Measurements from ENCODE around the gene LARP6. TPM values are rescaled to one million over a fixed set of nuclear protein-coding genes. Genes with fewer than 3 reads are reported as not detected.
"Not testable (repeated sequence)": the region's sequence is repeated elsewhere in the genome, so short reads cannot be mapped to it uniquely, and the experiment has no call there.

The LARP6 gene
- total and polyA plus RNA-seq, 4 donors = 0.89 to 2.9 (median 1.5) TPM

DNA sequence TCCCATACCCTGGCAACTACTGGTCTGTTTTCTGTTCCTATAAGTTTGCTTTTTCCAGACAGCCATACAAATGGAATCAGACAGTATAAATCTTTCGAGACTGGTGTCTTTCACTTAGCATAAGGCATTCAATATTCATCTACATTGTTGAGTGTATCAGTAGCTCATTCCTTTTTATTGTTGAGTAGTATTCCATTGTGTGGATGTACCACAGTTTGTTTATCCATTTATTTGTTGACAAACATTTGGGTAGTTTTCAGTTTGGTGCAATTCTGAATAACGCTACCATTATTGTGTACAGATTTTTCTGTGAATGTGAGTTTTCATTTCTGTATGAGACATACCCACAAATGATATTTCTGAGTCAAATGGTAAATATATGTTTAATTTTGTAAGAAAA lies 35.4 kb downstream of the LARP6 start:
- WGBS = 97% methylated on average over 2 of the region's 2 CpGs
- H3K27me3 ChIP-seq (ENCODE audit: control insufficient read depth in 4 of 4, insufficient read depth in 4 of 4, low read length in 3 of 4) = no peaks in the 10 kb centered on the region

DNA sequence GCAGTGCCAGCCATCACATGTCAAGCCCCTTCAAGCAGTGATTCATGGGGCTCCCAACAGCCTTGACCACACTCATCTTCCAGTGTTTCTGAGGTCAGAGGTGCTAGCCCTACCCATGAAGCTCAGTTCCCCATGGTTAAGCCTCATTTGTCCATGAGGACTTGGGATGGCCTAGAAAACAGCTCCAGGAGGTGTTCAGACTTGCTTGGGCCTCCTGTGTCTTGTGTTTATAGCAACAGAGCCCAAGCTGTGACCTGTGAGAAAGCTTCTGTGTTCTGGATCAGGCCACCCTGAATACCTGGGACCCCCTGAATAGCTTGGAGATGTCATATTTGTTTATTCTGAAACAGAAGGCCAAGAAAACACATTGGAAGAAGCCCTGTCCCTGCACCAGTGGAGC lies 36.7 kb downstream of the LARP6 start:
- no peaks in the 10 kb centered on the region for H3K36me3 ChIP-seq (ENCODE audit: control insufficient read depth in 4 of 4, insufficient read depth in 3 of 4, low read depth in 1 of 4, low read length in 3 of 4)
- H3K4me3 ChIP-seq (ENCODE audit: low read depth in 1 of 3, low read length in 3 of 3) = no peak overlapping the region
- H3K9me3 ChIP-seq (ENCODE audit: control insufficient read depth in 4 of 4, low read length in 3 of 4) = no peaks in the 10 kb centered on the region
- no peak overlapping the region for H3K9ac ChIP-seq (ENCODE audit: low read depth in 1 of 2, low read length in 2 of 2)
- TF ChIP-seq RXRA (IDR thresholded peaks at IDR 0.05) (no peak), JUND (IDR thresholded peaks at IDR 0.05) (no peak)
- DNase-seq (ENCODE audit: low spot score) = no peak
- no peaks in the 10 kb centered on the region for H3K27me3 ChIP-seq (ENCODE audit: control insufficient read depth in 4 of 4, insufficient read depth in 4 of 4, low read length in 3 of 4)
- peaks cover 0 to under 1% (median 0%) of the 10 kb centered on the region in 4 donors for H3K4me1 ChIP-seq (ENCODE audit: control insufficient read depth in 4 of 4, insufficient read depth in 4 of 4, low read length in 3 of 4)
- no peak overlapping the region for H3K27ac ChIP-seq (ENCODE audit: low read depth in 1 of 2, low read length in 2 of 2)

More for the DNA sequence above, 35.4 kb downstream of the LARP6 start:
- Histone ChIP-seq H3K9ac (ENCODE audit: low read depth in 1 of 2, low read length in 2 of 2) (no peak overlapping the region), H3K4me3 (ENCODE audit: low read depth in 1 of 3, low read length in 3 of 3) (no peak overlapping the region), H3K36me3 (ENCODE audit: control insufficient read depth in 4 of 4, insufficient read depth in 3 of 4, low read depth in 1 of 4, low read length in 3 of 4) (no peaks in the 10 kb centered on the region), H3K4me1 (ENCODE audit: control insufficient read depth in 4 of 4, insufficient read depth in 4 of 4, low read length in 3 of 4) (no peaks in the 10 kb centered on the region), H3K27ac (ENCODE audit: low read depth in 1 of 2, low read length in 2 of 2) (no peak overlapping the region), H3K9me3 (ENCODE audit: control insufficient read depth in 4 of 4, low read length in 3 of 4) (no peaks in the 10 kb centered on the region)
- no peak for TF ChIP-seq TAF1 (conservative IDR thresholded peaks at IDR 0.05)
- TF ChIP-seq EGR1 (IDR thresholded peaks at IDR 0.05; ENCODE audit: low read depth in 2 of 2) = no peak
- no peak for TF ChIP-seq GABPA (IDR thresholded peaks at IDR 0.05 in 1 of 2, conservative IDR thresholded peaks at IDR 0.05 in 1 of 2)
- TF ChIP-seq, protein P1, sequence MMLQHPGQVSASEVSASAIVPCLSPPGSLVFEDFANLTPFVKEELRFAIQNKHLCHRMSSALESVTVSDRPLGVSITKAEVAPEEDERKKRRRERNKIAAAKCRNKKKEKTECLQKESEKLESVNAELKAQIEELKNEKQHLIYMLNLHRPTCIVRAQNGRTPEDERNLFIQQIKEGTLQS (IDR thresholded peaks at IDR 0.05) = no peak
- TF ChIP-seq SP1 (IDR thresholded peaks at IDR 0.05) = no peak
- TF ChIP-seq HNF4G (IDR thresholded peaks at IDR 0.05) = no peak
- no peak for TF ChIP-seq JUND (IDR thresholded peaks at IDR 0.05)
- no peak for DNase-seq (ENCODE audit: low spot score)

- Histone ChIP-seq H3K27me3 (ENCODE audit: control insufficient read depth in 4 of 4, insufficient read depth in 4 of 4, low read length in 3 of 4) (no peaks in the 10 kb centered on the region), H3K36me3 (ENCODE audit: control insufficient read depth in 4 of 4, insufficient read depth in 3 of 4, low read depth in 1 of 4, low read length in 3 of 4) (no peaks in the 10 kb centered on the region), H3K9me3 (ENCODE audit: control insufficient read depth in 4 of 4, low read length in 3 of 4) (no peaks in the 10 kb centered on the region), H3K9ac (ENCODE audit: low read depth in 1 of 2, low read length in 2 of 2) (no peak overlapping the region), H3K4me3 (ENCODE audit: low read depth in 1 of 3, low read length in 3 of 3) (no peak overlapping the region), H3K27ac (ENCODE audit: low read depth in 1 of 2, low read length in 2 of 2) (no peak overlapping the region), H3K4me1 (ENCODE audit: control insufficient read depth in 4 of 4, insufficient read depth in 4 of 4, low read length in 3 of 4) (peaks cover 0 to 5% (median 2%) of the 10 kb centered on the region in 4 donors)
- DNase-seq (ENCODE audit: low spot score) = no peak
- TF ChIP-seq GABPA (IDR thresholded peaks at IDR 0.05 in 1 of 2, conservative IDR thresholded peaks at IDR 0.05 in 1 of 2) = no peak
- TF ChIP-seq RXRA (IDR thresholded peaks at IDR 0.05) = no peak
- no peak for TF ChIP-seq HNF4A (conservative IDR thresholded peaks at IDR 0.05)
- no peak for TF ChIP-seq CTCF (IDR thresholded peaks at IDR 0.05; ENCODE audit: low read depth, low read length, missing input control)
- no peak for TF ChIP-seq MAX (IDR thresholded peaks at IDR 0.05)
- WGBS = 67% methylated on average over 5 of the region's 5 CpGs
Measured at GRCh38 chr15:70815604-70816003, 38.4 kb downstream of the LARP6 start.

DNA sequence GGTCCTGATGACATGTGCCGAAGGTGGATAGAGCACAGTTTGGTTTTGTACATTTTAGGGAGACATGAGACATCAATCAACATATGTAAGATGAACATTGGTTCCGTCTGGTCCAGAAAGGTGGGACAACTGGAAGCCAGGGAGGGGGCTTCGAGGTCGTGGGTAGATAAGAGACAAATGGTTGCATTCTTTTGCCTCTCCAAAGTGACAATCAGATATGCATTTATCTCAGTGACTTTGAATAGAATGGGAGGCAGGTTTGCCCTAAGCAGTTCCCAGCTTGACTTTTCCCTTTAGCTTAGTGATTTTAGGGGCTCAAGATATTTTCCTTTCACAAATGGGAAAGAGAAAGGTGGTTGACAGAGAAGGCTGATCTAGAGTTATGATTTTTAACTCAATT lies 38.9 kb downstream of the LARP6 start:
- not testable (repeated sequence) for H3K27me3 ChIP-seq (ENCODE audit: control insufficient read depth in 4 of 4, insufficient read depth in 4 of 4, low read length in 3 of 4); H3K9me3 ChIP-seq (ENCODE audit: control insufficient read depth in 4 of 4, low read length in 3 of 4); H3K27ac ChIP-seq (ENCODE audit: low read depth in 1 of 2, low read length in 2 of 2); H3K9ac ChIP-seq (ENCODE audit: low read depth in 1 of 2, low read length in 2 of 2); DNase-seq (ENCODE audit: low spot score); H3K4me1 ChIP-seq (ENCODE audit: control insufficient read depth in 4 of 4, insufficient read depth in 4 of 4, low read length in 3 of 4); H3K36me3 ChIP-seq (ENCODE audit: control insufficient read depth in 4 of 4, insufficient read depth in 3 of 4, low read depth in 1 of 4, low read length in 3 of 4); H3K4me3 ChIP-seq (ENCODE audit: low read depth in 1 of 3, low read length in 3 of 3)
- 70% methylated on average over 4 of the region's 4 CpGs for WGBS
